ENCODE results near the gene RCOR2.
A peak's percentile ranks its signal among the peaks of the same experiment; 100 is the strongest.

The RCOR2 gene

GRCh38 chr11:63907808-63908530, 9.0 kb downstream of the RCOR2 start:
- peak; percentile 56 for DNase-seq (ENCODE audit: low read depth, low spot score)

GRCh38 chr11:63907063-63907462, 9.9 kb downstream of the RCOR2 start:
- no peak for DNase-seq (ENCODE audit: low read depth, low spot score)

GRCh38 chr11:63906585-63906984, 10.4 kb downstream of the RCOR2 start:
- no peak for DNase-seq (ENCODE audit: low read depth, low spot score)

- DNase-seq (ENCODE audit: low read depth, low spot score) = no peak
Measured at GRCh38 chr11:63906087-63906486, 10.9 kb downstream of the RCOR2 start.

GRCh38 chr11:63905179-63905578, 11.8 kb downstream of the RCOR2 start:
- DNase-seq (ENCODE audit: low read depth, low spot score) = no peak

- no peak for DNase-seq (ENCODE audit: low read depth, low spot score)
Measured at GRCh38 chr11:63904743-63905142, 12.2 kb downstream of the RCOR2 start.

- no peak for DNase-seq (ENCODE audit: low read depth, low spot score)
Measured at GRCh38 chr11:63903884-63904283, 13.1 kb downstream of the RCOR2 start.

GRCh38 chr11:63901660-63902059, 15.3 kb downstream of the RCOR2 start:
- DNase-seq (ENCODE audit: low read depth, low spot score) = no peak

- DNase-seq (ENCODE audit: low read depth, low spot score) = no peak
Measured at GRCh38 chr11:63897459-63898146, 19.4 kb downstream of the RCOR2 start.

- no peak for DNase-seq (ENCODE audit: low read depth, low spot score)
Measured at GRCh38 chr11:63896071-63896470, 20.9 kb downstream of the RCOR2 start.

- DNase-seq (ENCODE audit: low read depth, low spot score) = no peak
Measured at GRCh38 chr11:63893355-63893754, 23.6 kb downstream of the RCOR2 start.

GRCh38 chr11:63892228-63892627, 24.7 kb downstream of the RCOR2 start:
- no peak for DNase-seq (ENCODE audit: low read depth, low spot score)

- no peak for DNase-seq (ENCODE audit: low read depth, low spot score)
Measured at GRCh38 chr11:63890368-63890767, 26.6 kb downstream of the RCOR2 start.

- no peak for DNase-seq (ENCODE audit: low read depth, low spot score)
Measured at GRCh38 chr11:63889344-63889743, 27.6 kb downstream of the RCOR2 start.

GRCh38 chr11:63888170-63889086, 28.5 kb downstream of the RCOR2 start:
- DNase-seq (ENCODE audit: low read depth, low spot score) = peak; percentile 79

GRCh38 chr11:63887386-63887999, 29.5 kb downstream of the RCOR2 start:
- peak; percentile 27 for DNase-seq (ENCODE audit: low read depth, low spot score)

GRCh38 chr11:63884196-63884932, 32.6 kb downstream of the RCOR2 start:
- peak; percentile 28 for DNase-seq (ENCODE audit: low read depth, low spot score)

GRCh38 chr11:63883791-63884190, 33.2 kb downstream of the RCOR2 start:
- DNase-seq (ENCODE audit: low read depth, low spot score) = no peak

- DNase-seq (ENCODE audit: low read depth, low spot score) = peak; percentile 80
Measured at GRCh38 chr11:63882555-63883242, 34.3 kb downstream of the RCOR2 start.

- DNase-seq (ENCODE audit: low read depth, low spot score) = no peak
Measured at GRCh38 chr11:63880403-63880790, 36.6 kb downstream of the RCOR2 start.

Measured in ELF-1 (cell line).